KBM-7 (cell line): ENCODE measurements around the gene GEN1.

ENCODE experiments used
- DNase-seq: peaks from one replicate; pipeline ENCODE4 v3.0.0-alpha.2; 2015
- in situ Hi-C: fragments of 300-500 bp; cut with MboI; formaldehyde crosslinking; loops from 2 replicates; pipeline ENCODE4 v1.14.3; 2020; ENCODE audit warnings: low sequenced_read_pairs, low pct_unique_long_range_greater_than_20kb, mixed read lengths

GEN1 gene

GRCh38 chr2:17791121-17791816 lies 37.3 kb downstream of the GEN1 start:
- peak; percentile 38 for DNase-seq
- in situ Hi-C loops = no loop called here

GRCh38 chr2:17791817-17792130 lies 37.8 kb downstream of the GEN1 start:
- in situ Hi-C loops = no loop called here
- no peak for DNase-seq

GRCh38 chr2:17792515-17792914 lies 38.6 kb downstream of the GEN1 start:
- no peak for DNase-seq
- in situ Hi-C loops = no loop called here

- in situ Hi-C loops = no loop called here
- no peak for DNase-seq
Observed at GRCh38 chr2:17793296-17793695, 39.4 kb downstream of the GEN1 start.

GRCh38 chr2:17793803-17794354 lies 39.9 kb downstream of the GEN1 start:
- DNase-seq = no peak
- in situ Hi-C loops = no loop called here

GRCh38 chr2:17795309-17795708 lies 41.4 kb downstream of the GEN1 start:
- in situ Hi-C loops = no loop called here
- no peak for DNase-seq

- no peak for DNase-seq
- in situ Hi-C loops = no loop called here
Observed at GRCh38 chr2:17798338-17798737, 44.4 kb downstream of the GEN1 start.

GRCh38 chr2:17799301-17800120 lies 45.6 kb downstream of the GEN1 start:
- in situ Hi-C loops = no loop called here
- DNase-seq = no peak

GRCh38 chr2:17800219-17800618 lies 46.3 kb downstream of the GEN1 start:
- DNase-seq = no peak
- in situ Hi-C loops = no loop called here

GRCh38 chr2:17800693-17801458 lies 46.9 kb downstream of the GEN1 start:
- in situ Hi-C loops = no loop called here
- DNase-seq = no peak

- in situ Hi-C loops = no loop called here
- no peak for DNase-seq
Observed at GRCh38 chr2:17803497-17803896, 49.6 kb downstream of the GEN1 start.

GRCh38 chr2:17804358-17804757 lies 50.4 kb downstream of the GEN1 start:
- in situ Hi-C loops = no loop called here
- DNase-seq = peak; percentile 55

GRCh38 chr2:17805166-17805565 lies 51.2 kb downstream of the GEN1 start:
- in situ Hi-C loops = no loop called here
- DNase-seq = no peak

GRCh38 chr2:17805717-17806363 lies 51.9 kb downstream of the GEN1 start:
- no peak for DNase-seq
- in situ Hi-C loops = no loop called here

GRCh38 chr2:17813010-17813741 lies 59.2 kb downstream of the GEN1 start:
- peak; percentile 42 for DNase-seq
- in situ Hi-C loops = no loop called here

GRCh38 chr2:17813742-17814473 lies 60.0 kb downstream of the GEN1 start:
- DNase-seq = peak; percentile 44

GRCh38 chr2:17814601-17815000 lies 60.7 kb downstream of the GEN1 start:
- in situ Hi-C loops = no loop called here

More at GRCh38 chr2:17813742-17814473, 60.0 kb downstream of the GEN1 start:
- in situ Hi-C loops = no loop called here

More at GRCh38 chr2:17814601-17815000, 60.7 kb downstream of the GEN1 start:
- DNase-seq = no peak
